ENCODE data around the gene INSIG1. TPM values are rescaled to one million over a fixed set of nuclear protein-coding genes. Genes with fewer than 3 reads are reported as not detected.

INSIG1 gene
- total RNA-seq, 1 experiment from 2014 or later: 92.6 TPM

- CTCF ChIA-PET: no interaction called here
These were observed 36.4 kb upstream of the INSIG1 start for GRCh38 chr7:155261031-155261985.

GRCh38 chr7:155262031-155262430 is 35.6 kb upstream of the INSIG1 start:
- TF ChIP-seq SIN3A (IDR thresholded peaks at IDR 0.05; ENCODE audit: borderline replicate concordance, insufficient read depth, low read depth, low read length) (no peak), REST (IDR thresholded peaks at IDR 0.05; ENCODE audit: insufficient read depth in 1 of 2, low read depth in 2 of 2, low read length in 1 of 2) (no peak), TCF7L2 (IDR thresholded peaks at IDR 0.05; ENCODE audit: low read depth, low read length) (no peak), POLR2AphosphoS5 (IDR thresholded peaks at IDR 0.05; ENCODE audit: low read depth, low read length) (no peak)
- DNase-seq (ENCODE audit: low read depth, low spot score): no peak
- BruUV-seq (replicated peaks): no TSS peak
- ChIA-PET CTCF (no interaction called here), POLR2A (no interaction called here)
- Histone ChIP-seq H3K27me3 (ENCODE audit: control insufficient read depth, insufficient read depth, low read length) (no peaks in the 10 kb centered on the region), H3K9me3 (ENCODE audit: control insufficient read depth, insufficient read depth, low read depth, low read length) (no peaks in the 10 kb centered on the region), H3K4me3 (ENCODE audit: low read depth in 2 of 2, low read length in 2 of 2) (no peak overlapping the region), H3K36me3 (ENCODE audit: control insufficient read depth, insufficient read depth, low read length) (no peaks in the 10 kb centered on the region), H3K4me1 (ENCODE audit: control insufficient read depth, insufficient read depth, low read length) (no peaks in the 10 kb centered on the region), H3K27ac (ENCODE audit: low read length) (no peak overlapping the region)
- intact Hi-C loops (cut with micrococcal nuclease; ENCODE audit: unreplicated experiment): no loop called here
- no peak for ATAC-seq
- in situ Hi-C loops (cut with HindIII; ENCODE audit: low pct_unique_long_range_greater_than_20kb, low sequenced_read_pairs): no loop called here

More at GRCh38 chr7:155261031-155261985, 36.4 kb upstream of the INSIG1 start:
- intact Hi-C loops (cut with micrococcal nuclease; ENCODE audit: unreplicated experiment): no loop called here
- no peak for ATAC-seq
- Histone ChIP-seq H3K4me3 (ENCODE audit: low read depth in 2 of 2, low read length in 2 of 2) (no peak overlapping the region), H3K4me1 (ENCODE audit: control insufficient read depth, insufficient read depth, low read length) (no peaks in the 10 kb centered on the region), H3K27ac (ENCODE audit: low read length) (no peak overlapping the region), H3K36me3 (ENCODE audit: control insufficient read depth, insufficient read depth, low read length) (no peaks in the 10 kb centered on the region), H3K9me3 (ENCODE audit: control insufficient read depth, insufficient read depth, low read depth, low read length) (no peaks in the 10 kb centered on the region), H3K27me3 (ENCODE audit: control insufficient read depth, insufficient read depth, low read length) (no peaks in the 10 kb centered on the region)
- POLR2A ChIA-PET: no interaction called here
- no peak for DNase-seq (ENCODE audit: low read depth, low spot score)
- no peak for TF ChIP-seq CTCF (IDR thresholded peaks at IDR 0.05)
- no peak for TF ChIP-seq SIN3A (IDR thresholded peaks at IDR 0.05; ENCODE audit: borderline replicate concordance, insufficient read depth, low read depth, low read length)
- no peak for TF ChIP-seq REST (IDR thresholded peaks at IDR 0.05; ENCODE audit: insufficient read depth in 1 of 2, low read depth in 2 of 2, low read length in 1 of 2)
- TF ChIP-seq TCF7L2 (IDR thresholded peaks at IDR 0.05; ENCODE audit: low read depth, low read length): no peak
- TF ChIP-seq POLR2AphosphoS5 (IDR thresholded peaks at IDR 0.05; ENCODE audit: low read depth, low read length): no peak
- no TSS peak for BruUV-seq (replicated peaks)
- in situ Hi-C loops (cut with HindIII; ENCODE audit: low pct_unique_long_range_greater_than_20kb, low sequenced_read_pairs): no loop called here
